Retinal pigment epithelial cell (primary cell): ENCODE measurements around the gene SLF2.
A peak's percentile ranks its signal among the peaks of the same experiment; 100 is the strongest.

Source experiments
- DNase-seq: peaks from one replicate; pipeline ENCODE4 v3.0.0-alpha.2; 2010; ENCODE audit warnings: low read depth
- H3K4me3 ChIP-seq: 2 replicates; pipeline ENCODE4 v1.5.1; 2011; ENCODE audit warnings: mild to moderate bottlenecking, low read length, control low read depth, moderate library complexity
- TF ChIP-seq, protein P1 (sequence below): conservative IDR thresholded peaks from 2 replicates; pipeline ENCODE4 v1.5.1; 2011; ENCODE audit warnings: low read depth, low read length, control low read depth, inconsistent platforms

SLF2 gene

DNA sequence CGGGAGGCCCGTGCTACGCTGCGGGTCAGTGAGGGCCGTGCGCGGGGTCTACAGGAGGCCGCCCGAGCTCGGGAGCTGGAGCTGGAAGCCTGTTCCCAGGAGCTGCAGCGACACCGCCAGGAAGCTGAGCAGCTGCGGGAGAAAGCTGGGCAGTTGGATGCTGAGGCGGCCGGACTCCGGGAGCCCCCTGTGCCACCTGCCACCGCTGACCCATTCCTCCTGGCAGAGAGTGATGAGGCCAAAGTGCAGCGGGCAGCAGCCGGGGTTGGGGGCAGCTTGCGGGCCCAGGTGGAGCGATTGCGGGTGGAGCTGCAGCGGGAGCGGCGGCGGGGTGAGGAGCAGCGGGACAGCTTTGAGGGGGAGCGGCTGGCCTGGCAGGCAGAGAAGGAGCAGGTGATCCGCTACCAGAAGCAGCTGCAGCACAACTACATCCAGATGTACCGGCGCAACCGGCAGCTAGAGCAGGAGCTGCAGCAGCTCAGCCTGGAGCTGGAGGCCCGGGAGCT, 93.9 kb downstream of the SLF2 start:
- TF ChIP-seq, protein P1, sequence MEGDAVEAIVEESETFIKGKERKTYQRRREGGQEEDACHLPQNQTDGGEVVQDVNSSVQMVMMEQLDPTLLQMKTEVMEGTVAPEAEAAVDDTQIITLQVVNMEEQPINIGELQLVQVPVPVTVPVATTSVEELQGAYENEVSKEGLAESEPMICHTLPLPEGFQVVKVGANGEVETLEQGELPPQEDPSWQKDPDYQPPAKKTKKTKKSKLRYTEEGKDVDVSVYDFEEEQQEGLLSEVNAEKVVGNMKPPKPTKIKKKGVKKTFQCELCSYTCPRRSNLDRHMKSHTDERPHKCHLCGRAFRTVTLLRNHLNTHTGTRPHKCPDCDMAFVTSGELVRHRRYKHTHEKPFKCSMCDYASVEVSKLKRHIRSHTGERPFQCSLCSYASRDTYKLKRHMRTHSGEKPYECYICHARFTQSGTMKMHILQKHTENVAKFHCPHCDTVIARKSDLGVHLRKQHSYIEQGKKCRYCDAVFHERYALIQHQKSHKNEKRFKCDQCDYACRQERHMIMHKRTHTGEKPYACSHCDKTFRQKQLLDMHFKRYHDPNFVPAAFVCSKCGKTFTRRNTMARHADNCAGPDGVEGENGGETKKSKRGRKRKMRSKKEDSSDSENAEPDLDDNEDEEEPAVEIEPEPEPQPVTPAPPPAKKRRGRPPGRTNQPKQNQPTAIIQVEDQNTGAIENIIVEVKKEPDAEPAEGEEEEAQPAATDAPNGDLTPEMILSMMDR = no peak
- no peak for DNase-seq
- no peak overlapping the region for H3K4me3 ChIP-seq

DNA sequence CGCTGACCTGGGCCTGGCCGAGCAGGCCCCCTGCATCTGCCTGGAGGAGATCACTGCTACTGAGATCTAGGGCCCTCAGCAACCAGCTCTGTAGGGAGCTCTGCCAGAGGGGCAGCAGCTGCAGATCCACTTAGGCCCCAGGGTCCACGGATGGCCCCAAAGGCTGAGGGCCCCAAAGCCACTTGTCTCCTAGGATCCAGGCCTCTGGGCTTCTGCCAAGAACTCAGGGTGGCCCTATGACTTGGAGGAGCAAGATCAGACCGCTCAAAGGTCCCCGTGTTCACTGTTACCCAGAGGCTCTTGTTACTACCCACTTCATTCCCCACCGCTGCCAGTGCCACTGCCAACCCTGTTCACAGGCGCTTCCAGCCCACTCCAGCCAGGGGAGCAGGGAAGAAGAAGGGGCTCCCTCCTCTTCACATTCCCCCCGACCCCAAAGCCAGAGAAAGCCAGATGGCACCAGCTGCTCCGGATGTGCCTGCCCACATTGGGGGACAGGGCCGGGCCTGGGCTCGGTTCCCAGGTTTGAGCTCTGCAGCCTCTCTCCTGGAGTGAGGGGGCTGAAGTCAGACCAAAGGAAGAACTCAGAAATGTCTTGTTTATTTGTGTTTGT, 94.4 kb downstream of the SLF2 start:
- no peak overlapping the region for H3K4me3 ChIP-seq
- TF ChIP-seq, protein P1 = no peak
- DNase-seq = no peak

DNA sequence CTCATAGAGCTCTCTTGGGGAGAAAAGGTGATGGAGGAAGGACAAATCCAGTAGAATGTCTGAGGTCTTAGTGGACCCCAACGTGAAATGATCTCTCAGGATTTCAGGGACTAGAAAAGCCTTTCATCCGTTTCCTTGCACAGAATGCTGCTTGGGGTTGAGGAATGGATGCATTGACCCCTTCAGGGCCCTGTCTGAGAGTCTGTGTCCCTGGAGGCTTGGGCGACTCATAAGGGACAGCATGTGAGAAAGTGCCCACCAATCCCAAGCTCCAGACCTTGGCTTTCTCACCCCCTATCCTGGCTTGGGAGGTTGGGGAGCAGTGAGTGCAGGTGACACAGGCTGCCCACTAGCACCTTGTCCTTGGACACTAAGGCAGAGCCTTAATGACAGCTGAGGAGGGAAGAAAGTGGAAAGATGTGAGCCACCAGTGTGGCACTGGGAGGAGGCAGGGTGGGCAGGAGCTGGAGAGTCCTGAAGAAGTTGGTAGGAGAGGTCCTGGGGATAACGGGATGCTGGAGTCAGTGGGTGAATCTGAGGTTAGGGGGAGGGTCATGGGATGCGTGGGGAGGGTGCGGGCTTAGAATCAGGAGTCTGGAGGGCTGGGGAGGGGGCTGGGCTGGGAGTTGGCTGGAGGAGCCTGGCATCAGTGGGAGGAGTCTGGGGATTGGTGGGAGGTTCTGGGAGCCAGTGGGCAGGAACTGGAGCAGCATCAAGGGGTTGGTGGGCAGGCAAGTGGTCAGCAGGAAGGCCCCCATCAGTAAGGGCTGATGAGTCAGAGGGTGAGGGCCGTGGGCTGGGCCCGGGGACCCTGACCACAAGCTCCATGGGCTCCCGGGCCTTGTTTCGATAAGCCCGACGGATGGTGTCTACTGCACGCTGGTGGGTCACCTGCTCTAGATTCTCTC, 95.4 kb downstream of the SLF2 start:
- TF ChIP-seq, protein P1 = no peak
- H3K4me3 ChIP-seq = no peak overlapping the region
- no peak for DNase-seq

DNA sequence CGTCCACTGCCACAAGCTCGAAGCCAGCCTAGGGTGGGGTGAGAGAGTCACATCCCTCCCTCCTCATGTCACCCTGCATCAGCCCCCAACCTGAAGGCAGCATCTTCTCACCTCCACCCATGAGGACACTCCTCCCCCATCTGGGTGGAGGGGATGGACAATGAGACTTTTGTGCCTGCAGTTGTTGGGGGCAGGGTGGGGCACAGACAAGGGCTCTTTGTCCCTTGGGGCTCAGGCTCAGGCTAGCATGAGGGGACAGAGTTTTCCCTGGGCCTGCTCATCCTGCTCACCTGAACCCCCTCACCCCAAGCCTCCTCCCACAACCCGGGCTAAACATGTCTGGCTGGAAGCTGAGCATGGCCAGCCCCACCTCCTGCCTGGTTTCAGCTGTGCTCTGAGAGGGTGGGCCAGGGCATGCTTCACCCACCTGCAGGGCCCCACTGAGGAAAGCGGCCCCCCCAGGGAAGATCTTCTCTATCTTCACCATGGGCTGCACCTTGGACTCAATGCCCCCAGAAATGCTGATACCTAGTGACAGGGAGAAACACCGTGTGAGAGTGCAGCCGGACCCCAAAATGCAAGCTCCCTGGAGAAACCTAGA, 96.2 kb downstream of the SLF2 start:
- TF ChIP-seq, protein P1 = no peak
- DNase-seq = no peak
- no peak overlapping the region for H3K4me3 ChIP-seq

DNA sequence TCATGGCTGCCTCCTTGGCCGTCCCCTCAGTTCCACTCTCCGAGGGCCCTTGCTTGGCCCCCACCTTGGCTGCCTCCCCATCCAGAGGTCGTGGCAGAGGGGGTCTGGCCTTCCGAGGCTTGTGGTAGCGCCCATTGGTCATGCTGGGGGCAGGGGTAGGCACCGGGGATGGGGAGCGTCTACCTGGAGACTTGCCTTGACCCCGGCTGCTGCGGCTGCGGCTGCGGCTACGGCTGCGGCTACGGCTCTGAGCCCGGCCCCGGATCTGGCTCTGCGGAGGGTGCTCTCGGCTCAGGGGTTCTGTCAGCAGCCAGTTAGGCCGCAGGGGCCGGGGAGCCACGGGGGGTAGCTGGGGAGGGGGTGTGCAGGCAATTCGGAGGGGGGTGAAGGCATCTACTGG, 97.6 kb downstream of the SLF2 start:
- no peak for DNase-seq
- TF ChIP-seq, protein P1 = no peak
- no peak overlapping the region for H3K4me3 ChIP-seq

DNA sequence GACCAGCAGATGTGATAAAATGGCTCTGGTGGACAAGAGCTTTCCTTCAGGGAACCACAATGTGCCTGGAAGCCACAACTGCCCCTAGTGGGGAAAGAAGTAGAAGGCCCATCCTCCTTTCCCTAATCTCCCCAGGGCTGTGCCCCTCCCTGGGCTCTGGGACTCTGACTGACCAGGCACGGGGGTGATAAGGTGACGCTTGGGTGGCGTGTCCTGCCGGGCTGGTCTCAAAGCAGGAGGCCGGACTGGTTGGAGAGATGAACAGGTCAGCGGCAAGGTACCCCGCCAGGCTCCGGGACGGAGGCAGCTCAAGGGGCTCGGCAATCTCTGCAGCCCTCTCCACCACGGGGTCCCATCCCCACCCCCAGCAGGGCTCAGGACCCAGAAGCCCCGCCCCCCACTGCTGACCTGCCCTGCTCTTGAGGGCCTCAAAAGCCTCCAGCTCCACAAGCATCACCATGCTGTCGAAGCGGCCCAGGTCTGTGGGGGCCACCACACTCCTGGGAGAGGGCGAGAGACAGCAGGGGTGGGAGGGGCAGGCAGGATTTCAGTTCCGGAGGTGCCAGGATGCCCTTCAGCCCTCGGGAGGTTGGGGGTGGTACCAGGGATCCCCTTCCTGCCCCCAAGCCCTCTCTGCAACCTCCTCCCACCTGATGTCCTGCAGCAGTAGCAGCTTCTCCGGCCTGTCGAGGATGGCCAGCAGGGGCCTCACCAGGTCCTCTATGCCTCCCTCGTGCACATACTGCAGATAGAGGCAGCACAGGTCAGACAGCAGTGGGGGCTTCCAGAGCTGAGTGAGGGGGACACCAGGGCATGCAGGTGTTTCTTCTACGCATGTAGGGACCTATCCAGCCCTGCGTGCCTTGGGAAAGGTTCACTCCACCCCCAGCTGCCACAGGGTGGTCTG, 99.0 kb downstream of the SLF2 start:
- TF ChIP-seq, protein P1 = peak; percentile 75
- DNase-seq = no peak
- no peak overlapping the region for H3K4me3 ChIP-seq
